B cell (primary cell): ENCODE data around the gene ADAMTSL4.

Source experiments
- EZH2 ChIP-seq: IDR thresholded peaks from 2 replicates; pipeline ENCODE4 v1.6.1; 2012; ENCODE audit warnings: borderline replicate concordance, low read depth, mild to moderate bottlenecking, moderate library complexity, low read length; ENCODE audit not compliant: insufficient read depth, poor library complexity, severe bottlenecking
- TF ChIP-seq, protein P1 (sequence below): fragments of 200-600 bp; IDR thresholded peaks from one replicate; pipeline ENCODE4 v1.8.0; 2022; ENCODE audit warnings: antibody characterized with exemption, mild to moderate bottlenecking

DNA sequence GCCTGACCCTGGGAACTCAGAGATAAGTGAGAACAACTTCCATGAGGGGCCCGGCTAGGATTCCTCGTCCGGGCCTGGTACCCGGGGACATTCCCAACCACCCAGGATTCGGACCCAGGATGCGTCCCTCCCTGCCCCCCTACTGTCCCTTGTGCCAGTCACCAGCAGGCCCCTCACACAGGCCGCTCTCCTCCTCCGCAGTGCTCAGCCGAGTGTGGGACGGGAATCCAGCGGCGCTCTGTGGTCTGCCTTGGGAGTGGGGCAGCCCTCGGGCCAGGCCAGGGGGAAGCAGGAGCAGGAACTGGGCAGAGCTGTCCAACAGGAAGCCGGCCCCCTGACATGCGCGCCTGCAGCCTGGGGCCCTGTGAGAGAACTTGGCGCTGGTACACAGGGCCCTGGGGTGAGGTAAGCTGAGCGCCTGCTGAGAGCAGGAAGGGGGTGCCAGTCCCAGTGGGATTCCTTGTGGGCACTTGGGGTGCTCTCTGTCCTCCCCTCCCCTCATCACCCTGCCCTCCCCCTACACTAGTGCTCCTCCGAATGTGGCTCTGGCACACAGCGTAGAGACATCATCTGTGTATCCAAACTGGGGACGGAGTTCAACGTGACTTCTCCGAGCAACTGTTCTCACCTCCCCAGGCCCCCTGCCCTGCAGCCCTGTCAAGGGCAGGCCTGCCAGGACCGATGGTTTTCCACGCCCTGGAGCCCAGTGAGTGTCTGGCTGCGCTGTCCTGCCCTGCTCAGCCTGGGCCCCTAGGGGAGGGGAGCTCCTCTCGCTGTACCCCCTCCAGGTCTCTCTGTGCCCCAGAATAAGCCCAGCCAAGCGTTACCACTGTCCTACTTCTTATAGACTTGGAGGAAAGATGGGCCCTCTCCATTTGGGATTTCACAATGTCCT lies 9.8 kb downstream of the ADAMTSL4 start:
- TF ChIP-seq, protein P1, sequence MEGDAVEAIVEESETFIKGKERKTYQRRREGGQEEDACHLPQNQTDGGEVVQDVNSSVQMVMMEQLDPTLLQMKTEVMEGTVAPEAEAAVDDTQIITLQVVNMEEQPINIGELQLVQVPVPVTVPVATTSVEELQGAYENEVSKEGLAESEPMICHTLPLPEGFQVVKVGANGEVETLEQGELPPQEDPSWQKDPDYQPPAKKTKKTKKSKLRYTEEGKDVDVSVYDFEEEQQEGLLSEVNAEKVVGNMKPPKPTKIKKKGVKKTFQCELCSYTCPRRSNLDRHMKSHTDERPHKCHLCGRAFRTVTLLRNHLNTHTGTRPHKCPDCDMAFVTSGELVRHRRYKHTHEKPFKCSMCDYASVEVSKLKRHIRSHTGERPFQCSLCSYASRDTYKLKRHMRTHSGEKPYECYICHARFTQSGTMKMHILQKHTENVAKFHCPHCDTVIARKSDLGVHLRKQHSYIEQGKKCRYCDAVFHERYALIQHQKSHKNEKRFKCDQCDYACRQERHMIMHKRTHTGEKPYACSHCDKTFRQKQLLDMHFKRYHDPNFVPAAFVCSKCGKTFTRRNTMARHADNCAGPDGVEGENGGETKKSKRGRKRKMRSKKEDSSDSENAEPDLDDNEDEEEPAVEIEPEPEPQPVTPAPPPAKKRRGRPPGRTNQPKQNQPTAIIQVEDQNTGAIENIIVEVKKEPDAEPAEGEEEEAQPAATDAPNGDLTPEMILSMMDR: no peak
- no peak for TF ChIP-seq EZH2
